NCI-H146 treated with DMSO at 0.1 percent for 48 hours (cell line): Measurements from ENCODE around the gene SMYD4.
"Not testable (repeated sequence)": the region's sequence is repeated elsewhere in the genome, so short reads cannot be mapped to it uniquely, and the experiment has no call there.

ENCODE experiments used
- DNase-seq: peaks from one replicate; lab custom pipeline; 2025; ENCODE audit not compliant: unreplicated experiment; lab: John Stamatoyannopoulos, UW

The SMYD4 gene

GRCh38 chr17:1785930-1786329 is 43.8 kb downstream of the SMYD4 start:
- no peak for DNase-seq

GRCh38 chr17:1783834-1784611 is 45.7 kb downstream of the SMYD4 start:
- no peak for DNase-seq

DNA sequence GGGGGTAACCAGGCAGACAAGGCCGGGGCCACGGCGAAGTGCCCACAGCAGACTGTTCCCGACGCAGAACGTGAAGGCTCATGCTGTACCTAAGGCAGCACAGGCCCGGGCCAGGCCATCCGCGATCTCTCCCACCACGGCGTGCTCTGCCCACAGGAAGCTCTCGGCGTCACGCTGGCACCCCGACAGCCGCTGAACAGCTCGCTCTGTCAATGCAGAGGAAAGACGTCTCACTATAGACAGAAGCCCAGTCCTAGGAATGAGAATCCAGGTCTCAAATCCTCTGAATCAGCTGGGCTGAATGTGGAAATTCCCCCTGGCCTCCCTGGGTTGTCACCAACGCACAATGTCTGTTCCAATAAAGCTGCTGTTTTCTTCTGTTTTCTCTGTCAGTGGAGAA is 46.4 kb downstream of the SMYD4 start:
- DNase-seq, result no peak

GRCh38 chr17:1782171-1782567 is 47.5 kb downstream of the SMYD4 start:
- no peak for DNase-seq

GRCh38 chr17:1779571-1780131 is 50.1 kb downstream of the SMYD4 start:
- no peak for DNase-seq

GRCh38 chr17:1776857-1777256 is 52.8 kb downstream of the SMYD4 start:
- no peak for DNase-seq

DNA sequence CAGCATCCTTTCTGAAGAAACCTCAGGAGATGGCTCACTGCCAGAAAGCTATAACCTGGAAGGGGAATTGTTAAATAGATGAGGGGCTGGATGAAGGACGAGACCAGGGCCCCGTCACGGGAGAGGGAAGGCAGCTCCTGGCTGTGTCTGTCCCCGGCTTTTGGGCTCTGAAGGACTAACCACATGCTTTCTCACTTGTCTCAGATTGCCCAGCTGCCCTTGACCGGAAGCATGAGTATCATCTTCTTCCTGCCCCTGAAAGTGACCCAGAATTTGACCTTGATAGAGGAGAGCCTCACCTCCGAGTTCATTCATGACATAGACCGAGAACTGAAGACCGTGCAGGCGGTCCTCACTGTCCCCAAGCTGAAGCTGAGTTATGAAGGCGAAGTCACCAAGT is 53.4 kb downstream of the SMYD4 start:
- DNase-seq, result no peak

DNA sequence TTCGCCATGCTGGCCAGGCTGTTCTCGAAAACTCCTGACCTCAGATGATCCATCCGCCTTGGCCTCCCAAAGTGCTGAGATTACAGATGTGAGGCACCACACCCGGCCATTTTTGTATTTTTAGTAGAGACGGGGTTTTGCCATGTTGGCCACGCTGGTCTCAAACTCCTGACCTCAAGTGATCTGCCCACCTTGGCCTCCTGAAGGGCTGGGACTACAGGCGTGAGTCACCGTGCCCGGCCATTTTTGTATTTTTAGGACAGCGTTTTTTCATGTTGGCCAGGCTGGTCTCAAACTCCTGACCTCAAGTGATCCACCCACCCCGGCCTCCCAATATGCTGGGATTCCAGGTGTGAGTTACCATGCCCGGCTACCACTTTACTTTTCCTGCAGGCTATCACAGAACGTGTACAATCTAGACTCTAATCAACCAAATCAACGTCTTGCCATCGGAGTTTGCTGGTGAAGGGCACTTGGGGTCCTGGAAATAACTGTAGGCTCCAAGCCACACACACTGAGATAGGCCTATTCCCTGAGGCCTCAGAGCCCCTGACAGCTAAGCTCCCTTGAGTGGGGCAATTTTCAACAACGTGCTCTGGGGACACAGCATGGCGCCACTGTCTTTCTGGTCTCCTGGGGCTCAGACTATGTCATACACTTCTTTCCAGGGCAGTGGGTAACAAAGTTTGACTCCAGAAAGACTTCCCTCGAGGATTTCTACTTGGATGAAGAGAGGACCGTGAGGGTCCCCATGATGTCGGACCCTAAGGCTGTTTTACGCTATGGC is 55.1 kb downstream of the SMYD4 start:
- no peak for DNase-seq

- no peak for DNase-seq
These were observed 56.0 kb downstream of the SMYD4 start for GRCh38 chr17:1773696-1774181.

GRCh38 chr17:1773000-1773695 is 56.6 kb downstream of the SMYD4 start:
- not testable (repeated sequence) for DNase-seq

GRCh38 chr17:1769822-1770477 is 59.8 kb downstream of the SMYD4 start:
- DNase-seq, result peak; percentile 46

DNA sequence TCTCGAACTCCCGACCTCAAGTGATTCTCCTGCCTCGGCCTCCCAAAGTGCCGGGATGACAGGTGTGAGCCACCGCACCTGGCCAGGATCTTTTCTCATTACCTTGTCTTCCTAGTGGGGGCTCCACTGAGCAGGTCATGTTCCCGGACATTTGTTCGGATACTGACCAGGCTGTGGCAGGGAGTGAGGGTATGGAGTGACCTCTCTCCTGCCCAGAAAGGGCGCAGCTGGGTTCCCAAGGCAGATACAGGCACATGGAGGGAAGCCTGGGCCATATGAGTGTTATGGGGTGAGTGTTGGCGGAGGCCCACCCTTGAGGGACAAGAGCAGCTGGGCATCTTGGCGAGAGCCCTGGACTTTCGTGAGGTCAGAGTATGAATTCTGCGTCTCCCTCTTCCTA is 62.3 kb downstream of the SMYD4 start:
- no peak for DNase-seq

DNA sequence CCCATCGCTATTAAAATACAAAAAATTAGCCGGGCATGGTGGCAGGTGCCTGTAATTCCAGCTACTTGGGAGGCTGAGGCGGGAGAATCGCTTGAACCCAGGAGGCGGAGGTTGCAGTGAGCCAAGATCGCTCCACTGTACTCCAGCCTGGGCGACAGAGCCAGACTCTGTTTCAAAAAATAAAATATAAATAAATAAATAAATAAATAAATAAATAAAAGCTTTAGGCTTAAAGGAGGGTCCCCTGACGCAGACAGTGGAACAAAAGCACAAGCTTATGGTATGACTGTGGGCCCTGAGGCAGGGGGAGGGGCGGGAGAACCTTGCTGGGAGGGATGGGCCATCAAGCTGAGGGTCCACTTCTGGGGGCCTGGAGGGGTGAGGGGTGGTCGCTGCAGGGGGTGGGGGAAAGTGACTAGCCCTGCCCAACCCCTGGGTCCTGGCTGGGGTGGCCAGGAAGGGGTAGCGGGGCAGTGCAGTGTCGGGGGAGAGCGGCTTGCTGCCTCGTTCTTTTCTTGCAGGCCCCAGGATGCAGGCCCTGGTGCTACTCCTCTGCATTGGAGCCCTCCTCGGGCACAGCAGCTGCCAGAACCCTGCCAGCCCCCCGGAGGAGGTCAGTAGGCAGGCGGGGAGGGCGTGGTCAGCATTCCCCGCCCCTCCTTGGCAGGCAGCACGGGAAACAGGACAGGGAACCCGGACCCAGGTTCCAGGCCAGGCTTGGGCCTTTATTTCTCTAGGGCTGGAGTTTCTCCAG is 63.1 kb downstream of the SMYD4 start:
- no peak for DNase-seq

DNA sequence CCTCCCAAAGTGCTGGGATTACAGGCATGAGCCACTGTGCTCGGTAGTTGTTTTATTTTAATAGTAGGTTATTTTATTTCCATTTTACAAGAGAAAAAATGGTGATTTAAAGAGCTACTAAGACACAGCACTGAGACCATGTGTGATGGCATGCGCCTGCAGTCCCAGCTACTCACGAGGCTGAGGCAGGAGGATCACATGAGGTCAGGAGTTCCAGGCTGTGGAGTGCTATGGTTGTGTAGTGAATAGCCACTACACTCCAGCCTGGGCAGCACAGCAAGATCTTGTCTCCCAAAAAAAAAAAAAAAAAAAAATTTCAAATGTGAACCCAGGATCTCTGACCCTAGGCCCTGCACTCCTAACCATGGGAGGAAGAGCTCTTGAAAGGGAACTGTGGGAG is 64.1 kb downstream of the SMYD4 start:
- no peak for DNase-seq

DNA sequence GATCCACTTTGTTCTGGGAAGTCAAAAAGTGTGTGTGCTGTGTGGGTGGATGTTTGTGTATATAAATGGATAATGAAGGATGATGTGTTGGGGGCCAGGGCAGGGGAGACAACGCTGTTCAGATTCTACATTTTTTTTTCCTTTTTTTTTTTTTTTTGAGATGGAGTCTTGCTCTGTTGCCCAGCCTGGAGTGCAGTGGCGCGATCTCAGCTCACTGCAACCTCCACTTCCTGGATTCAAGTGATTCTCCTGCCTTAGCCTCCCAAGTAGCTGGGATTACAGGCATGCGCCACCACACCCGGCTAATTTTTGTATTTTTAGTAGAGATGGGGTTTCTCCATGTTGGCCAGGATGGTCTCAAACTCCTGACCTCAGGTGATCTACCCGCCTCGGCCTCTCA is 65.0 kb downstream of the SMYD4 start:
- not testable (repeated sequence) for DNase-seq

DNA sequence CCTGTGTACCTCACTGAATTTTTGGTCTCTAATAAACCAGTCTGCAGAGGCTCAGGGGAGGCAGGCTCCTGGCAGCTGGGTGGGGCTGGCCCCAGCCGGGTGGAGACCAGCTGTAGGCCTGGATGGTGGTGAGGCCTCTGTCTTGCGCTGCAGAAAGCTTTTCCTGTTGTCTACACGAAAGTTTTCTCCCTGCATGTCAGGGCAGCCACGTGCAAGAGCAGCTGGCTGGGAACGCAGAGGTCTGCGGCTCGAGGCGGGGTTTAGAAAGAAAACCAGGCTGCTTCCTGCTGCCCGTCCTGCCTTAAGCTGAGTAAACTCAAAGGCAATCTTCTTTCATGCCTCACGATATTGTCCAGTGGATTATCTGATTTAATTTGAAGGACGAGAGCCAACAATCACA is 65.4 kb downstream of the SMYD4 start:
- no peak for DNase-seq

GRCh38 chr17:1762901-1763898 is 66.5 kb downstream of the SMYD4 start:
- peak; percentile 66 for DNase-seq

GRCh38 chr17:1762233-1762900 is 67.3 kb downstream of the SMYD4 start:
- DNase-seq, result peak; percentile 85
